B cell (primary cell): ENCODE data around the gene EFCAB10. TPM values are rescaled to one million over a fixed set of nuclear protein-coding genes. Genes with fewer than 3 reads are reported as not detected.
A peak's percentile ranks its signal among the peaks of the same experiment; 100 is the strongest.

Experiments
- ATAC-seq: fragments of 200-7000 bp; cut with Tn5 transposase; one replicate; pipeline ENCODE4 v1.10.0; 2021; ENCODE audit warnings: low read depth, mild to moderate bottlenecking, moderate number of reproducible peaks, moderate library complexity
- CTCF ChIA-PET: fragments of 350-600 bp; sonication (Branson Sonifier 250); formaldehyde crosslinking; loops from one replicate; lab custom pipeline; 2021; ENCODE audit warnings: antibody characterized with exemption, inconsistent platforms; lab: Charles Lee
- POLR2A ChIA-PET: fragments of 350-600 bp; sonication (Branson Sonifier 250); formaldehyde crosslinking; loops from one replicate; lab custom pipeline; 2021; ENCODE audit warnings: antibody characterized with exemption; lab: Charles Lee
- DNase-seq: peaks from one replicate; pipeline ENCODE4 v3.0.0; 2013
- H2AFZ ChIP-seq: 2 replicates; pipeline ENCODE4 v1.6.1; 2012; ENCODE audit warnings: mild to moderate bottlenecking, low read depth, low read length; ENCODE audit not compliant: insufficient read depth, poor library complexity, severe bottlenecking
- H3K27ac ChIP-seq, 2 donors: 1 replicate in 1 of 2; 2 replicates in 1 of 2; pipeline ENCODE4 v1.5.1; 2012 to 2013; ENCODE audit warnings: low read length in 2 of 2, mild to moderate bottlenecking in 2 of 2, moderate library complexity in 1 of 2
- H3K27me3 ChIP-seq, 4 experiments: fragments of 200-600 bp in 1 of 4; sonication (generic) in 1 of 4; replicated peaks in 1 of 4; 1 replicate in 2 of 4; 2 replicates in 2 of 4; pipeline versions ENCODE4 v1.6.1 to v1.7.0; 2013 to 2016; ENCODE audit warnings: low read length in 3 of 4, mild to moderate bottlenecking in 2 of 4, mixed read lengths in 1 of 4, moderate library complexity in 1 of 4; ENCODE audit not compliant: insufficient read depth in 4 of 4, control insufficient read depth in 3 of 4; ENCODE audit errors: control extremely low read depth in 1 of 4
- H3K36me3 ChIP-seq, 2 experiments: replicated peaks in 1 of 2; 1 replicate in 1 of 2; 2 replicates in 1 of 2; pipeline versions ENCODE4 v1.6.1 to v1.7.1; 2013; ENCODE audit warnings: low read length in 1 of 2; ENCODE audit not compliant: insufficient read depth in 2 of 2, control insufficient read depth in 1 of 2; ENCODE audit errors: control extremely low read depth in 1 of 2, extremely low read depth in 1 of 2
- H3K4me1 ChIP-seq, 2 donors: fragments of 200-600 bp in 1 of 2; sonication (generic) in 1 of 2; 1 replicate in 1 of 2; 2 replicates in 1 of 2; pipeline versions ENCODE4 v1.5.1 to v1.6.1; 2013 to 2017; ENCODE audit warnings: low read length in 2 of 2; ENCODE audit not compliant: control insufficient read depth in 2 of 2, insufficient read depth in 2 of 2
- H3K4me2 ChIP-seq: replicated peaks from 2 replicates; pipeline ENCODE3; 2012; ENCODE audit warnings: mild to moderate bottlenecking, low read depth, low read length; ENCODE audit not compliant: poor library complexity, severe bottlenecking
- H3K4me3 ChIP-seq, 5 experiments: fragments of 200-600 bp in 1 of 5; sonication (generic) in 1 of 5; 1 replicate in 3 of 5; 2 replicates in 2 of 5; pipeline versions ENCODE4 v1.5.1 to v1.7.0; 2011 to 2016; ENCODE audit warnings: low read length in 4 of 5, mild to moderate bottlenecking in 4 of 5, low read depth in 2 of 5, control low read depth in 1 of 5, moderate library complexity in 1 of 5; ENCODE audit not compliant: insufficient read depth in 1 of 5; ENCODE audit errors: control extremely low read depth in 1 of 5, extremely low read depth in 1 of 5
- H3K79me2 ChIP-seq: fragments of 200-600 bp; sonication (generic); one replicate; pipeline ENCODE4 v1.6.0; 2016; ENCODE audit warnings: low read length; ENCODE audit not compliant: control insufficient read depth, insufficient read depth
- H3K9ac ChIP-seq: fragments of 200-600 bp; sonication (generic); 2 replicates; pipeline ENCODE4 v1.6.1; 2017; ENCODE audit warnings: mild to moderate bottlenecking, low read length, moderate library complexity
- H3K9me3 ChIP-seq, 3 donors: one replicate each; pipeline versions ENCODE4 v1.6.1 to v1.7.1; 2013; ENCODE audit warnings: low read length in 2 of 3; ENCODE audit not compliant: control insufficient read depth in 2 of 3, insufficient read depth in 1 of 3; ENCODE audit errors: control extremely low read depth in 1 of 3
- H4K20me1 ChIP-seq: 2 replicates; pipeline ENCODE4 v1.6.0; 2012; ENCODE audit warnings: mild to moderate bottlenecking, low read length; ENCODE audit not compliant: insufficient read depth, control insufficient read depth, poor library complexity, severe bottlenecking
- H3K27ac Mint-ChIP-seq: one replicate; pipeline ENCODE4 v1.8.0; 2021; ENCODE audit warnings: mixed read lengths
- H3K27me3 Mint-ChIP-seq: one replicate; pipeline ENCODE4 v1.8.0; 2021; ENCODE audit warnings: mixed read lengths
- H3K4me1 Mint-ChIP-seq: one replicate; pipeline ENCODE4 v1.8.0; 2021; ENCODE audit warnings: mixed read lengths
- H3K4me3 Mint-ChIP-seq: one replicate; pipeline ENCODE4 v1.8.0; 2021; ENCODE audit warnings: mixed read lengths
- H3K9me3 Mint-ChIP-seq: one replicate; pipeline ENCODE4 v1.8.0; 2022; ENCODE audit warnings: mixed read lengths; ENCODE audit not compliant: insufficient read depth
- CTCF ChIP-seq: fragments of 200-600 bp; IDR thresholded peaks from one replicate; pipeline ENCODE4 v1.8.0; 2022; ENCODE audit warnings: antibody characterized with exemption, mild to moderate bottlenecking
- EZH2 ChIP-seq: IDR thresholded peaks from 2 replicates; pipeline ENCODE4 v1.6.1; 2012; ENCODE audit warnings: borderline replicate concordance, low read depth, mild to moderate bottlenecking, moderate library complexity, low read length; ENCODE audit not compliant: insufficient read depth, poor library complexity, severe bottlenecking
- WGBS: methylation state at CpG from one replicate; pipeline ENCODE4 v1.1.5; 2013; ENCODE audit warnings: missing lambda C conversion rate; ENCODE audit not compliant: insufficient coverage; 5-methylcytosine and 5-hydroxymethylcytosine counted together
- intact Hi-C: fragments of 100-400 bp; cut with micrococcal nuclease; formaldehyde crosslinking; loops from one replicate; pipeline ENCODE4 v1.10.0; 2022
- polyA plus RNA-seq: library from polyadenylated mRNA; depleted of rRNA; stranded (reverse); fragments of >200 nt; gene quantifications from 2 replicates; pipeline ENCODE4 v1.2.3, GENCODE V29; 2012
- total RNA-seq, 2 donors: library from RNA; stranded (reverse); fragments of 120-200 nt in 1 of 2; gene quantifications; 1 replicate in 1 of 2; 2 replicates in 1 of 2; pipeline versions ENCODE4 v1.2.3 to v1.2.4, GENCODE V29; 2013 to 2022

Gene EFCAB10
- total and polyA plus RNA-seq, 2 donors (not counting 1 experiment from before 2014, with no cell fraction given) = not detected

GRCh38 chr7:105596866-105597265, 15.6 kb upstream of the EFCAB10 start:
- no peaks in the 10 kb centered on the region for H3K27me3 Mint-ChIP-seq
- no peak overlapping the region for H2AFZ ChIP-seq
- no peak overlapping the region for H3K9ac ChIP-seq
- no peaks in the 10 kb centered on the region for H3K4me1 ChIP-seq
- H3K9me3 Mint-ChIP-seq = no peaks in the 10 kb centered on the region
- no peaks in the 10 kb centered on the region for H3K36me3 ChIP-seq
- H3K27me3 ChIP-seq = no peaks in the 10 kb centered on the region
- H3K79me2 ChIP-seq = no peaks in the 10 kb centered on the region
- ATAC-seq = no peak
- no peak overlapping the region for H3K4me3 ChIP-seq
- H3K4me2 ChIP-seq = no peak overlapping the region
- no peak for DNase-seq
- no peak overlapping the region for H3K27ac Mint-ChIP-seq
- H3K27ac ChIP-seq = no peak overlapping the region
- peaks cover 0 to 2% (median 0%) of the 10 kb centered on the region in 3 donors for H3K9me3 ChIP-seq
- ChIA-PET POLR2A (no interaction called here), CTCF (interaction anchor here (1.4 kb wide), 1 partner anchor 11 kb away, joined by 3 read pairs; no protein-coding TSS in a partner anchor)
- H4K20me1 ChIP-seq = no peaks in the 10 kb centered on the region
- 83% methylated on average over 4 of the region's 4 CpGs for WGBS
- no peak overlapping the region for H3K4me3 Mint-ChIP-seq
- intact Hi-C loops = no loop called here
- no peak for TF ChIP-seq EZH2
- H3K4me1 Mint-ChIP-seq = peaks cover 3% of the 10 kb centered on the region

- no peak overlapping the region for H3K27ac Mint-ChIP-seq
- Histone ChIP-seq H3K79me2 (no peaks in the 10 kb centered on the region), H3K36me3 (no peaks in the 10 kb centered on the region), H4K20me1 (no peaks in the 10 kb centered on the region), H3K9ac (no peak overlapping the region), H3K27ac (peak overlapping the region in 1 of 2 donors; percentile 41), H3K4me3 (no peak overlapping the region), H3K4me1 (peaks cover 0 to 6% of the 10 kb centered on the region in 2 donors), H2AFZ (no peak overlapping the region), H3K27me3 (no peaks in the 10 kb centered on the region), H3K4me2 (no peak overlapping the region), H3K9me3 (peaks cover 0 to 2% (median 0%) of the 10 kb centered on the region in 3 donors)
- WGBS = 77% methylated on average over 3 of the region's 3 CpGs
- no peak for ATAC-seq
- intact Hi-C loops = no loop called here
- DNase-seq = no peak
- H3K27me3 Mint-ChIP-seq = no peaks in the 10 kb centered on the region
- no peaks in the 10 kb centered on the region for H3K9me3 Mint-ChIP-seq
- no peak overlapping the region for H3K4me3 Mint-ChIP-seq
- ChIA-PET CTCF (interaction anchor here (1.0 to 1.8 kb wide), 3 partner anchors 15 to 710 kb away, joined by 3 to 5 read pairs (median 3); no protein-coding TSS in a partner anchor), POLR2A (interaction anchor here (0.5 kb wide), 1 partner anchor 70 kb away, joined by 3 read pairs; no protein-coding TSS in a partner anchor)
- H3K4me1 Mint-ChIP-seq = peaks cover 9% of the 10 kb centered on the region
- TF ChIP-seq CTCF (peak; percentile 12), EZH2 (no peak)
Observed at GRCh38 chr7:105594034-105594433, 12.7 kb upstream of the EFCAB10 start.
